ENCODE measurements around the gene NTF3.

Gene NTF3

DNA sequence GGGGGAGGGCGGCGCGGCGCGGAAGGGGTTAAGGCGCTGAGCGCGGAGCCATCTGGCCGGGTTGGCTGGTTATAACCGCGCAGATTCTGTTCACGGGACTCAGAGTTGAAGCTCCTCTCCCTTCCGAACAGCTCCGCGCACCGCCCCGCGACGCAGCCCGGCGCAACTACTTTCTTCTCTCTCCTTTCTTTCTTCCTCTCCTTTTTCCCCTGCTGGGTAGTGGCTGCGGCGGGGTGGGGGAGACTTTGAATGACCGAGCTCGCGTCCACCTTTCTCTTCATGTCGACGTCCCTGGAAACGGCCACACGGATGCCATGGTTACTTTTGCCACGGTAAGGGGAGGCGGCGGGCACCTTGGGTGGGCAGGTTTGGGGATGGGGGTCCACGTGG is at the start of gene NTF3:
Gene NTF3, plus strand, starts transcription at position 98 of the 390 bp plus-strand sequence. Its CDS starts 217 bp downstream, at position 315.
- peak within 1 kb of the TSS; percentile 26 to 28 for H3K4me3 ChIP-seq (replicated peaks in 1 of 2; ENCODE audit: low read depth in 2 of 2, low read length in 2 of 2)
- TF ChIP-seq, protein P1, sequence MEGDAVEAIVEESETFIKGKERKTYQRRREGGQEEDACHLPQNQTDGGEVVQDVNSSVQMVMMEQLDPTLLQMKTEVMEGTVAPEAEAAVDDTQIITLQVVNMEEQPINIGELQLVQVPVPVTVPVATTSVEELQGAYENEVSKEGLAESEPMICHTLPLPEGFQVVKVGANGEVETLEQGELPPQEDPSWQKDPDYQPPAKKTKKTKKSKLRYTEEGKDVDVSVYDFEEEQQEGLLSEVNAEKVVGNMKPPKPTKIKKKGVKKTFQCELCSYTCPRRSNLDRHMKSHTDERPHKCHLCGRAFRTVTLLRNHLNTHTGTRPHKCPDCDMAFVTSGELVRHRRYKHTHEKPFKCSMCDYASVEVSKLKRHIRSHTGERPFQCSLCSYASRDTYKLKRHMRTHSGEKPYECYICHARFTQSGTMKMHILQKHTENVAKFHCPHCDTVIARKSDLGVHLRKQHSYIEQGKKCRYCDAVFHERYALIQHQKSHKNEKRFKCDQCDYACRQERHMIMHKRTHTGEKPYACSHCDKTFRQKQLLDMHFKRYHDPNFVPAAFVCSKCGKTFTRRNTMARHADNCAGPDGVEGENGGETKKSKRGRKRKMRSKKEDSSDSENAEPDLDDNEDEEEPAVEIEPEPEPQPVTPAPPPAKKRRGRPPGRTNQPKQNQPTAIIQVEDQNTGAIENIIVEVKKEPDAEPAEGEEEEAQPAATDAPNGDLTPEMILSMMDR (IDR thresholded peaks at IDR 0.05; ENCODE audit: low read depth, low read length) = no peak
- DNase-seq (ENCODE audit: low read depth in 2 of 2) = peak; percentile 20 to 40

DNA sequence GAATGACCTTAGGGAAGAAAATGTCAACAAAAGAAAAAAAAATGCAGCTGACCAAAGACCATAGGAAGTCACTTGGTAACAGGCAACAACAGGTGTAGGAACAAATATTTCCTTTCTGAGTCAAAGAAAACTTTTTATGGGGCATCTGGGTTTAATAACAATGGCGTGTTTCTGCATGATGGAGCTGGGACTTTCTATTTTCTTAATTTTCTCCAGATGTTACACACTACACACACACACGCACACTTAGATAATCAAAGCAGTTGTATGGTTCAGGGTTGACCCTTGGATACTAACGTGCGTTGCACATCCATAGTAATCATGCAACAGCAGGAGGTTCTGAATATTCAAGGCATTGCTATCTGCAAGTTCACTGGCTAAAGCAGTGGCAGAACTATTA is 47.9 kb upstream of the NTF3 start:
- TF ChIP-seq, protein P1 (IDR thresholded peaks at IDR 0.05; ENCODE audit: low read depth, low read length) = no peak
- no peak for DNase-seq (ENCODE audit: low read depth in 2 of 2)
- no peak overlapping the region for H3K4me3 ChIP-seq (replicated peaks in 1 of 2; ENCODE audit: low read depth in 2 of 2, low read length in 2 of 2)

DNA sequence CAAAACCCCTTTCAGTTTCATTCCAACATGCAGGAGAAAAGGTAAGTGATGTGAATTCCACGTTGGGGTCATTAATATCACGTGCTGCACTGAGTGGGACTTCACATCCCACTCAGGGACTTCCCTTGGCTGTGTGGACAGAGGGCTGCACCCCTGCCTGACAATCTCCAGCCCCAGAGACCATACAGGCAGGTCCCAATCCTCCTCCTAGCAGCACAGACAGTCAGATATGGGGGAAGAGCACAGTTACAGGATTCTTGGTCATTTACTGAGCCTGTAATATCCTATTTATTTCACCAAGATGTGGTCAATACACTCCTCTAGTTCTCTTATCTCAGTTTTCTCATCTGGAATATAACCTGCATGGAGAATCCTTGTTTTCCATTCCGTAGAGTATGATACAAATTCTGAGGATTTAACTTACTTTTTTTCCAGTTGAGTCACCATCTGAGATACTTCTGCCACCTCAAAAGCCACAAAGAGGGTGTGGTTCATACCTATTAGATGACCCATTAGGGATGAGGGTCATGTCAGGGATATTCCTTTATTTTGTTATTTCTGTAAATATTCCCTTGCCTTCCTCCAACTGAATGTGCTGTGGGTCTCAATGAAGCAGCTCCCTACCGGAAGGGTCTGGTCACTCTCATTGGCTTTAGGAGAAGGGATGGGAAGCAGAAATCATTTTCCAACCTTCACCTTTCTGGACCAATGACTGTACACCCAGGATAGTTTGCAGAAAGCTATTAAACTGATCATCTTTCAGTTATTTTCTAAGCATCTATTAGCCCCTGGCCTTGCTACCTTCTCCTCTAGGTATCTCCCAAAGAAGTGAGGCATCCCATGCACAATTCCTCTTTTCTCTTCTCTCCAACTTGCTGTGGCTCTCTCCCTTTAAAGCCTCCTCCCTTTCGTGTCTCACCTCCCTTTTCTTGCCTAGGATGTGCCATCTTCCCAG is 43.0 kb upstream of the NTF3 start:
- TF ChIP-seq, protein P1 (IDR thresholded peaks at IDR 0.05; ENCODE audit: low read depth, low read length) = no peak
- no peak overlapping the region for H3K4me3 ChIP-seq (replicated peaks in 1 of 2; ENCODE audit: low read depth in 2 of 2, low read length in 2 of 2)
- DNase-seq (ENCODE audit: low read depth in 2 of 2) = no peak

DNA sequence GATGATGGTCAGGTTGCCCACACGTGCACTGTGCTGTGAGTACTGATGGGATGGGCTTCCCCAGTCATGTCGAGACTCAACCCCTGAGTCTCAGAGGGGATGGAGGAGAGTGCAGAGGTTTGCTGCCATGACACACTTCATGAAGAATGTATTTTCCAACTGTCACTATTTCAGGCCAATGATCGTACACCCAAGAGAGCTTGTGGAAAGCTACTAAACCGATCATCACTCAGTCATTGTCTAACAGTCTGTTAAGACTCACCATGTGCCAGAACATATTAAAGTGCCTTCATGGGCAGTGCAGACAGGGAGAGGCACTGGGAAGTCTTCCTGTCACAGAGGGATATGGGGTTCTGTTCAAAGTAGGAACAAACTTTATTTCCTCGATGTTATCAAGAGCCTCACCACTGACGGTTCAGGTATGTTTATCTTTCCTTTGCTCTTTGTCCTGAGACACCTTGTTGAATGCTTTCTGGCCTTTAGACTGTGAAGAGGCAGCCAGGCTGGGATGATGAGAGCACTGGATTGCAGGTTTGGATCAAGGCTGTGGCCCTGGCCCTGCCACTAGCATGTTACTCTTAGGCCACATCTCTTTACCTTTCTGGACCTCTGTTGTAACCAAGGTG is 41.6 kb upstream of the NTF3 start:
- no peak for DNase-seq (ENCODE audit: low read depth in 2 of 2)
- no peak overlapping the region for H3K4me3 ChIP-seq (replicated peaks in 1 of 2; ENCODE audit: low read depth in 2 of 2, low read length in 2 of 2)
- TF ChIP-seq, protein P1 (IDR thresholded peaks at IDR 0.05; ENCODE audit: low read depth, low read length) = no peak

DNA sequence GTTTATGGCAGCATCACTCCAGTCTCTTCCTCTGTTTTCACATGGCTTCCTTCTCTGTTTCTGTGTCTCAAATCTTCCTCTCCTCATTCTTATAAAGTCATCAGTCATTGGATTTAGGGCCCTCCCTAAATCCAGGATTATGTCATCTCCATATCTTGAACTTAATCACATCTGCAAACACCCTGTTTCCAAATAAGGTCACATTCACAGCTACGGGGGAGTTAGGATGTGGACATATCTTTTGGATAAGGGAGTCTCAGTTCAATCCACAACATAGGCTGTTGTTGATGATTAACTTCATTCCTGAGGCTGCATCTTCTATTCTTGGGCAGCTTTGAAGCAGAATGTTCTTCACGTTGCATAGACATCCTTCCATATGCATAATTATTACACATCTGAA is 40.3 kb upstream of the NTF3 start:
- no peak for DNase-seq (ENCODE audit: low read depth in 2 of 2)
- TF ChIP-seq, protein P1 (IDR thresholded peaks at IDR 0.05; ENCODE audit: low read depth, low read length) = no peak

DNA sequence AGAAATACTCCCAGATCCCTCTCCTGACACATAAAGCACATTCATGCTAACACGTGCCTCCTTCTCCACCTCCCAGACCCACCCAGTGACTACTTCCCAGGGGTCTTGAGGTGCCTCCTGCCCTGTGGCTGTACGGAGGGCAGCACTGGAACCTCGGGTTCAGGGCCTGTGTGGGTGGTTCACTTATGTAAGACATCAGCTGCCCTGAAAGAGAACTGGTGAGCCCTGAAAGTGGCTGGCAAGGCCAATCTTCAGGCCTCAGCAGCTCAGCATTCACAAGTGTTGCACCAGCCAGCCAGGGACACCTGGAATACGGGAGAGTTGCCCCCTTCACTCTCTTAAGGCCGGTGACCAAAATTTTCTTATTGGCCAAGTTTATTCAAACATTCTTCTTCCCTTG is 38.9 kb upstream of the NTF3 start:
- H3K4me3 ChIP-seq (replicated peaks in 1 of 2; ENCODE audit: low read depth in 2 of 2, low read length in 2 of 2) = no peak overlapping the region
- DNase-seq (ENCODE audit: low read depth in 2 of 2) = no peak
- TF ChIP-seq, protein P1 (IDR thresholded peaks at IDR 0.05; ENCODE audit: low read depth, low read length) = no peak

More for the DNA sequence above, 40.3 kb upstream of the NTF3 start:
- H3K4me3 ChIP-seq (replicated peaks in 1 of 2; ENCODE audit: low read depth in 2 of 2, low read length in 2 of 2) = no peak overlapping the region
